Activated CD4-positive, alpha-beta T cell treated with anti-CD3 and anti-CD28 coated beads, Interleukin-2, amount 10 ng/mL, durations not matched to agents 7 days and 5 days (primary cell): Measurements from ENCODE around the gene EDAR. TPM values are rescaled to one million over a fixed set of nuclear protein-coding genes. Genes with fewer than 3 reads are reported as not detected.

Experiments
- CTCF ChIA-PET: fragments of 350-600 bp; sonication (Branson Sonifier 250); formaldehyde crosslinking; loops from one replicate; lab custom pipeline; 2021; ENCODE audit warnings: antibody characterized with exemption; lab: Charles Lee
- POLR2A ChIA-PET: fragments of 350-600 bp; sonication (Branson Sonifier 250); formaldehyde crosslinking; loops from one replicate; lab custom pipeline; 2021; ENCODE audit warnings: antibody characterized with exemption; lab: Charles Lee
- DNase-seq: peaks from one replicate; pipeline ENCODE4 v3.0.0-alpha.2; 2020
- H3K27ac Mint-ChIP-seq: one replicate; pipeline ENCODE4 v1.8.0; 2021; ENCODE audit warnings: mild to moderate bottlenecking, moderate library complexity, mixed read lengths
- H3K27me3 Mint-ChIP-seq: one replicate; pipeline ENCODE4 v1.8.0; 2021; ENCODE audit warnings: mixed read lengths
- H3K36me3 Mint-ChIP-seq: one replicate; pipeline ENCODE4 v1.8.0; 2021; ENCODE audit warnings: low read depth, mixed read lengths
- H3K4me1 Mint-ChIP-seq: one replicate; pipeline ENCODE4 v1.8.0; 2021; ENCODE audit warnings: mixed read lengths
- H3K4me3 Mint-ChIP-seq: one replicate; pipeline ENCODE4 v1.8.0; 2021; ENCODE audit warnings: mild to moderate bottlenecking, moderate library complexity, mixed read lengths
- H3K9me3 Mint-ChIP-seq: one replicate; pipeline ENCODE4 v1.8.0; 2021; ENCODE audit warnings: mixed read lengths
- total RNA-seq, 2 experiments: library from RNA; stranded (reverse); gene quantifications; one replicate each; pipeline ENCODE4 v1.2.3, GENCODE V29; 2021

EDAR gene
- total RNA-seq, 2 experiments from 2014 or later = 0.87 TPM

- peaks cover 19% of the 10 kb centered on the region for H3K4me1 Mint-ChIP-seq
- DNase-seq = no peak
- no peaks in the 10 kb centered on the region for H3K9me3 Mint-ChIP-seq
- no peak overlapping the region for H3K27ac Mint-ChIP-seq
- CTCF ChIA-PET = interaction anchor here (1.5 kb wide), 2 partner anchors 8 to 25 kb away, joined by 3 to 6 read pairs; no protein-coding TSS in a partner anchor
- POLR2A ChIA-PET = no interaction called here
- no peaks in the 10 kb centered on the region for H3K36me3 Mint-ChIP-seq
- no peak overlapping the region for H3K4me3 Mint-ChIP-seq
- no peaks in the 10 kb centered on the region for H3K27me3 Mint-ChIP-seq
Observed at GRCh38 chr2:108993095-108993937, 4.3 kb upstream of the EDAR start.

GRCh38 chr2:108988076-108988795 lies 784 bp downstream of the EDAR start:
- DNase-seq = no peak
- peaks cover 47% of the 10 kb centered on the region for H3K4me1 Mint-ChIP-seq
- peak overlapping the region; percentile 67 for H3K27ac Mint-ChIP-seq
- H3K27me3 Mint-ChIP-seq = no peaks in the 10 kb centered on the region
- no peaks in the 10 kb centered on the region for H3K9me3 Mint-ChIP-seq
- H3K36me3 Mint-ChIP-seq = no peaks in the 10 kb centered on the region
- H3K4me3 Mint-ChIP-seq = peak overlapping the region; percentile 63
- POLR2A ChIA-PET = no interaction called here
- CTCF ChIA-PET = no interaction called here

DNA sequence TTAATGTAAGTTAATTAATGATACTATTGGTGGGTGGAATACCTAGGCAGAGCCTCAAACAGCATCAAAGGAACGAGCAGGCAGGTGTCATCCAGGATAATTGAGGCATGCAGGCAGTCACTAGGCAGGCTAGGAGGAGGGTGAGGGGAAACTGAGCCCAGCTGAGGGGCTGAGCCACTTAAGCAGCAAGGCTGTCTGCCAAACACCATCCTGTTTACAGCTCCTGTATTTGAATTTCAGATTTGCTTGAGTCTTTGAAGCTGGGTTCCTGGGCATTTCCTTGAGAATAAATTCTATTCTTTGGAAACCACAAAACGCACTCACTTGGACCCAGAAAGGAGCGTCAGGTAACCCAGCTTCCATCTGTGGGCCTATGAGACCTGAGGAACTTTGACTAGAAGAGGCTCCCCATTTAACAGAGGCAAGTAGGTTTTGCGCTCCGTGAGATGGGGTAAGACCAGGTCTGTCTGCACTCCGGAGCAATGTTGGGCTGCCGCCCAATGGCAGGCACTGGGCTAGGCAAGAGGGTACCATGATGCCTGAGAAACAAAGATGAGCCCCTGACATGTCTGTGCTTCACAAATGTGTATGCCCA lies 2.0 kb downstream of the EDAR start:
- Mint-ChIP-seq H3K4me3 (peak overlapping the region; percentile 12), H3K27me3 (no peaks in the 10 kb centered on the region), H3K27ac (no peak overlapping the region), H3K36me3 (no peaks in the 10 kb centered on the region), H3K4me1 (peaks cover 54% of the 10 kb centered on the region), H3K9me3 (no peaks in the 10 kb centered on the region)
- ChIA-PET CTCF (interaction anchor here (0.9 to 2.1 kb wide), 2 partner anchors 15 to 57 kb away, joined by 3 to 6 read pairs; no protein-coding TSS in a partner anchor), POLR2A (no interaction called here)
- peak; percentile 63 for DNase-seq

DNA sequence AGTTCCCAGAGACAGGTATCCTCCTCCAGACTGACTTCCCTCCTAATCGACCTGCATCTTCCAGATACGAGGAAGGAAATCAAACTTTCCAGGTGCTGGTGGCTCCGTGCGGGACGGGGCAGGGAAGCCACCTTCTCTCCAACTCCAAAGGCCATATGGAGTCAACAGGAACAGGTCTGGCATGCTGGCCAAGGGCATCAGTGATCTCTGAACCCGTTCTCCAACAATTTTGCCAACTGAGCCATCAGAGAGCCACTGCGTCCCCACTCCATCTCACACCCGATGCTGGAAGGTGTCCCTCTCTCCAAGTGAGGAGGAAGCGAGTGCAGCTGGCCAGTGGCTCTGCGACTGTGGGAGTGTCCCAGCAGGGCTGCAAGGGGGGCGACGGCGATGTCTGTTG lies 5.4 kb downstream of the EDAR start:
- H3K27me3 Mint-ChIP-seq = no peaks in the 10 kb centered on the region
- DNase-seq = no peak
- no peaks in the 10 kb centered on the region for H3K36me3 Mint-ChIP-seq
- H3K9me3 Mint-ChIP-seq = no peaks in the 10 kb centered on the region
- CTCF ChIA-PET = no interaction called here
- POLR2A ChIA-PET = no interaction called here
- H3K4me1 Mint-ChIP-seq = peaks cover 49% of the 10 kb centered on the region
- no peak overlapping the region for H3K4me3 Mint-ChIP-seq
- no peak overlapping the region for H3K27ac Mint-ChIP-seq

DNA sequence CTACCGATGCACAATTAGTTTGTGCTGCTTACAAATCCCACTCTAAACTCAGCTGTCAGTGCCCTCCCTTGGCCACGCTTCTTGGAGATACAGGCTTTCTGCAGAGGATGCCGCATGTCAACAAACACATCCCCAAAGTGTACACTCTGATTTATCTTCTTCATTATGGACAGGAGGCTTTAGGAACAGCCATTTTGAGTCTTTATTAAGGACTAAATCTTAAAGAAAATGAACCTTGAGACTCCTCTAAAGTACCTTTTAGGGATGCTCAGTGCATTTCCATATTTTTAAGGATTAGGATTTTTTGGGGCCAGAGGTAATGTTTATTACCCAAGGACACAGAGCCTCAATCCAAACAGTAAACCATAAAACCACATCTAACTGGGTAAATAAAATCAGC lies 6.0 kb downstream of the EDAR start:
- H3K36me3 Mint-ChIP-seq = no peaks in the 10 kb centered on the region
- H3K9me3 Mint-ChIP-seq = no peaks in the 10 kb centered on the region
- H3K27ac Mint-ChIP-seq = no peak overlapping the region
- ChIA-PET POLR2A (no interaction called here), CTCF (no interaction called here)
- H3K27me3 Mint-ChIP-seq = no peaks in the 10 kb centered on the region
- no peak for DNase-seq
- peaks cover 43% of the 10 kb centered on the region for H3K4me1 Mint-ChIP-seq
- no peak overlapping the region for H3K4me3 Mint-ChIP-seq

DNA sequence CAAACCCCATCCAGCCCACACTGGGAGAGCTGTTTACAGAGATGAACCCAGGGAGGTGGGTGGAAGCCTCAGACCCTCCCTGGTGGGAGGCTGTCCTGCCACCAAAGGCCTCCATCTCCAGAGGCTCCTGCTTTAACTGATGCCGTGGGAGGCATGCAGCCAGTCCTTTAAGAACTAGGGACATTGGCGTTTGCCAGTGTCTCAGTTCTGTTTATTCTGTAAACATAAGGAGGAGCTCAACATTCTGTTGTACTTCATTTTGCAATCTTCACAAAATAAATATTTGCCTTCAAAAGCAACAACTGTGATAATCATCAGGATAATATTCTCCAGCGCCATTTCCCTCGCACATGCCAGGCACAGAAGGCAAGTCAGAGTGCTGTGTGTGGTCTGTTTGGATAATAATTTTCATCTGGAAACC lies 6.8 kb downstream of the EDAR start:
- Mint-ChIP-seq H3K36me3 (no peaks in the 10 kb centered on the region), H3K9me3 (no peaks in the 10 kb centered on the region), H3K4me3 (no peak overlapping the region), H3K27ac (no peak overlapping the region), H3K27me3 (no peaks in the 10 kb centered on the region), H3K4me1 (peaks cover 35% of the 10 kb centered on the region)
- DNase-seq = no peak
- ChIA-PET POLR2A (no interaction called here), CTCF (interaction anchor here (1.8 kb wide), 1 partner anchor 14 kb away, joined by 5 read pairs; no protein-coding TSS in a partner anchor)

GRCh38 chr2:108981846-108982245 lies 7.2 kb downstream of the EDAR start:
- Mint-ChIP-seq H3K27me3 (no peaks in the 10 kb centered on the region), H3K27ac (no peak overlapping the region), H3K4me1 (peaks cover 31% of the 10 kb centered on the region), H3K36me3 (no peaks in the 10 kb centered on the region), H3K4me3 (no peak overlapping the region), H3K9me3 (no peaks in the 10 kb centered on the region)
- ChIA-PET CTCF (interaction anchor here (1.8 kb wide), 1 partner anchor 13 kb away, joined by 5 read pairs; no protein-coding TSS in a partner anchor), POLR2A (no interaction called here)
- DNase-seq = no peak

DNA sequence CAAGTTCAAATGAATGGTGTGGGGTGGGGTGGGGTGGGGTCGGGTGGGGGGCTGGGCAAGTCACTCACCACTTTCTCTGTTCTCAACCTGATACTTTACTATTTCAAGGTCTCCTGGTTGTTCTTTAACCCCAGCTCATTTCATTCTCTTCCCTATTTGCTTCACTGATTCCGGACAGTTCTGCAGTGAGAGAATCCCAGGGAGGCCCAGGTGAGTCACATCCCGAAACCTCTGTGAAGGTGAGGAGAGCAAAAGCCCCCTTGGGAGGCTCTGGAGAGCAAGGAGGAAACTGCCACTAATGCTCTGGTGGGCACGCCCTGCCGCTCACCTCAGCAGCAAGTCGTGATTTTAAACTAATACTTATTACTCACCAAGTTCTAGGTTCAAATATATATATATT lies 8.9 kb downstream of the EDAR start:
- Mint-ChIP-seq H3K4me3 (no peak overlapping the region), H3K27ac (no peak overlapping the region), H3K4me1 (peaks cover 29% of the 10 kb centered on the region), H3K9me3 (no peaks in the 10 kb centered on the region), H3K27me3 (no peaks in the 10 kb centered on the region), H3K36me3 (no peaks in the 10 kb centered on the region)
- no peak for DNase-seq
- ChIA-PET POLR2A (no interaction called here), CTCF (no interaction called here)

- Mint-ChIP-seq H3K4me1 (peaks cover 33% of the 10 kb centered on the region), H3K27ac (peak overlapping the region; percentile 61), H3K4me3 (no peak overlapping the region), H3K36me3 (no peaks in the 10 kb centered on the region), H3K9me3 (no peaks in the 10 kb centered on the region), H3K27me3 (no peaks in the 10 kb centered on the region)
- CTCF ChIA-PET = interaction anchor here (2.6 kb wide), 1 partner anchor 11 kb away, joined by 7 read pairs; no protein-coding TSS in a partner anchor
- DNase-seq = no peak
- POLR2A ChIA-PET = no interaction called here
Observed at GRCh38 chr2:108979461-108979860, 9.6 kb downstream of the EDAR start.

DNA sequence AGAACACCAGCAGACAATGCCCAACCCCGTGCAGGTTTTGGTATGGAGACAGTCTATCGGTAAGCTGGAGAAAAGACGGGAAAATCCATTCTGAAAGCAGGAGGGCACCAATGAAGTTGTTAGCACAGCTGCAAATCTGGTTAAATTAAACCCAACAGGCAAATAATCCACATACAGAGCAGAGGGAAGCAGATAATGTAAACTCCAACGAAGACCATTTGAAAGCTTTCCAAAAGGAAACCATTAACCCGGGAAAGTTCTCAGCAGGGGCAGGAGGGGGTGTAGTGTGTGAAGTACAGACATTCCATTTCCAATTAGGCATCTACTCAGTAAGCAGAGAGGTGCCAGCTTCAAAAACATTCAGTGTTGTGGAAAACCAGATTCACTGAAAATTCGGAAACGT lies 10.3 kb downstream of the EDAR start:
- CTCF ChIA-PET = interaction anchor here (0.6 to 2.6 kb wide), 2 partner anchors 10 to 21 kb away, joined by 3 to 7 read pairs; no protein-coding TSS in a partner anchor
- no peaks in the 10 kb centered on the region for H3K9me3 Mint-ChIP-seq
- H3K27ac Mint-ChIP-seq = no peak overlapping the region
- no peaks in the 10 kb centered on the region for H3K27me3 Mint-ChIP-seq
- H3K4me1 Mint-ChIP-seq = peaks cover 34% of the 10 kb centered on the region
- no peak overlapping the region for H3K4me3 Mint-ChIP-seq
- DNase-seq = no peak
- POLR2A ChIA-PET = no interaction called here
- H3K36me3 Mint-ChIP-seq = no peaks in the 10 kb centered on the region

GRCh38 chr2:108975613-108976435 lies 13.2 kb downstream of the EDAR start:
- Mint-ChIP-seq H3K27ac (no peak overlapping the region), H3K36me3 (no peaks in the 10 kb centered on the region), H3K4me3 (no peak overlapping the region), H3K9me3 (no peaks in the 10 kb centered on the region), H3K4me1 (peaks cover 25% of the 10 kb centered on the region), H3K27me3 (no peaks in the 10 kb centered on the region)
- no peak for DNase-seq
- POLR2A ChIA-PET = interaction anchor here (0.5 kb wide), 1 partner anchor 82 kb away, joined by 3 read pairs; no protein-coding TSS in a partner anchor
- CTCF ChIA-PET = interaction anchor here (1.1 to 1.2 kb wide), 2 partner anchors 14 to 26 kb away, joined by 3 read pairs; partner anchors contain the start of gene EDAR

DNA sequence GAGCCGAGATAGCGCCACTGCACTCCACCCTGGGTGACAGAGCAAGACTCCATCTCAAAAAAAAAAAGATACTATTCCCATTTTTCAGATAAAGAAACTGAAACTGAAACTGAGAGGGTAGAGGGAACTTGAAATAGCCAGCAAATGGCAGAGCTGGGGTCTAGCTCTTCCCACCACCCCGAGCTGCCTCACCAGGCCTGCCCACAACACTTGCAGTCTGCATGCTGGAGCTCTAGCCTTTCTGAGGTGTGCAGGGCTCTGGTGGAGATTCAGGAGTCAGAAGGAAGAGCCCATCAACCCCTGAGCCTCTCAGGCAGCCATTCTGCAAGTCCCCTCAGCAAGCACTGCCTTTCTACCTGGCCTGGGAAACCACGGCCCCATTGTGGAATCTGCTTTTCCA lies 14.3 kb downstream of the EDAR start:
- no peaks in the 10 kb centered on the region for H3K36me3 Mint-ChIP-seq
- H3K9me3 Mint-ChIP-seq = no peaks in the 10 kb centered on the region
- H3K27me3 Mint-ChIP-seq = no peaks in the 10 kb centered on the region
- DNase-seq = no peak
- H3K4me1 Mint-ChIP-seq = peaks cover 28% of the 10 kb centered on the region
- H3K4me3 Mint-ChIP-seq = no peak overlapping the region
- POLR2A ChIA-PET = no interaction called here
- no peak overlapping the region for H3K27ac Mint-ChIP-seq
- CTCF ChIA-PET = interaction anchor here (0.6 to 1.2 kb wide), 5 partner anchors 15 to 370 kb away, joined by 3 read pairs; partner anchors contain the start of gene EDAR
